Loucy (cell line): ENCODE measurements around the gene RBM6.

Source experiments
- CTCF ChIP-seq: fragments of 200-600 bp; sonication (generic); conservative IDR thresholded peaks from 2 replicates; pipeline ENCODE4 v1.5.1; 2014; ENCODE audit warnings: mild to moderate bottlenecking, antibody characterized with exemption, low read length
- EZH2phosphoT487 ChIP-seq: fragments of 200-600 bp; IDR thresholded peaks from 2 replicates; pipeline ENCODE4 v1.6.1; 2018; ENCODE audit warnings: antibody characterized with exemption, mild to moderate bottlenecking, moderate library complexity, borderline replicate concordance

DNA sequence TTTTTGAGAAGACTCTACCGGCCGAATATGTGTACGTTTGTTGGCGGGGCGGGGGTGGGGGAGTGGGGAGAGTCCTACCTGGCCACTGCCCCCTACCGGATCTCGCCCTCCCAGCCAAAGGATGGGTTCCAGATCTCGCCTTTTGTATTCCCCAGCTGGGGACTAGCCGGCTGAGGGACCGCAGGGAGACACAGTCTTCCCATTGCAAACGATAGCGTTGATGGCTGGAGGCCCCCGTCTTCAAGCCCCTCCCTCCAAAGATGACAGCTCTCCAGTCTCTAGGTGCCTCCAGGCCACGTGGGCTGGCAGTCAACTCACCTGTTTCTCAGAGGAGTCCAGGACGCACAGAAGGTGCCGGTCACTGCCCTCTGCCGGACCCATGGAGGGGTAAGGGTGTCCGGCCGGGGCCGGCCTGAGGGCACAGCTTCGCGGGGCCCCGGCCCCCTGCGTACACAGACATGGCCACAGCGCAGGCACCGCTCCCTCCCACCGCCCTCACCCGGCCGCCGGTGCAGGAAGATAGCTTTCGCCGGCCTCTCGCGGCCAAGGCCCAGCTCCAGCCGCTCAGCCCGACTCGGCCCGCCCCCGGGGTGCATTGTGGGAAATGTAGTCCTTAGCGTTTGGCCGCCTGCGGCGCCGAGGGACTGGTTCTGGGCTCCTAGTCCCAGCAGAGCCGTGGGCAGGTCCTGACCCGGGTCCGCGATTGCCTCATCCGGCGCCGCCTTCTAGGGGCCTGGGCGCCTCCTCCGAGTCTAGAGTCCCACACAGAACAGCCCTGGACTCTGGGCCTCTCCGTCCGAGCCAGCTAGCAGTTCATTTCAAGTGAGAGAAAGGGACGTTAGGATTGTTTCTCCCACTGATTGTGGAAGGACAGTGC is 10.4 kb upstream of the RBM6 start, which contains the start of gene MON1A:
- TF ChIP-seq CTCF: peak; percentile 50
- no peak for TF ChIP-seq EZH2phosphoT487
